Measurements from ENCODE around the gene KIF26B.
"Not testable (repeated sequence)": the region's sequence is repeated elsewhere in the genome, so short reads cannot be mapped to it uniquely, and the experiment has no call there.

KIF26B gene

DNA sequence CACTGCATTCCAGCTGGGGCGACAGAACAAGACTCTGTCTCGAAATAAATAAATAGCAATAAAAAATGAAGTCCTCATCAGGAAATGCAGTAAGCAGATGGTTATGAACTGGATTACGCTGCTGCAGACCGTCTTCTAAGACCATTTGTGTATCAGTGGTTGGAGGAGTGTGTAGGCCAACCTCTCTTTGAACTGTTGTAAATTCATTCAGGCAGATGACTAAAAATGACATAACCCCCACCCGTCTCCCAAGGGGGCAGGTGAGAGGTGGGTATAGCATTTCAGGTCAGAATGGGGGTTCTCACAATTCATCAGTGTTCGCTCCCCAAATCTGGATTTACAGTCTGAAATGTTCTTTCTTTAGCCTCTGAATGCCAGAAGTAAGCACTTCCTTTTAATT, 177.3 kb downstream of the KIF26B start:
- Histone ChIP-seq H3K4me2 (ENCODE audit: low read depth, low read length, poor library complexity, severe bottlenecking) (no peak overlapping the region), H3K9ac (ENCODE audit: low read length) (no peak overlapping the region), H3F3A (ENCODE audit: insufficient read depth) (no peaks in the 10 kb centered on the region), H4K20me1 (ENCODE audit: low read depth, low read length) (no peaks in the 10 kb centered on the region), H3K27me3 (ENCODE audit: low read length) (no peaks in the 10 kb centered on the region), H3K9me3 (ENCODE audit: insufficient read depth, low read length) (no peaks in the 10 kb centered on the region), H3K4me3 (ENCODE audit: insufficient read depth, low read length, poor library complexity, severe bottlenecking) (no peak overlapping the region), H3K9me2 (replicated peaks; ENCODE audit: insufficient read depth, low read length) (no peaks in the 10 kb centered on the region), H3K27ac (ENCODE audit: low read depth, low read length) (no peak overlapping the region), H2AFZ (ENCODE audit: low read depth, low read length, severe bottlenecking) (no peak overlapping the region), H3K36me3 (ENCODE audit: low read length) (no peaks in the 10 kb centered on the region), H3K79me2 (ENCODE audit: insufficient read depth, low read length) (no peaks in the 10 kb centered on the region)
- TF ChIP-seq, protein P1, sequence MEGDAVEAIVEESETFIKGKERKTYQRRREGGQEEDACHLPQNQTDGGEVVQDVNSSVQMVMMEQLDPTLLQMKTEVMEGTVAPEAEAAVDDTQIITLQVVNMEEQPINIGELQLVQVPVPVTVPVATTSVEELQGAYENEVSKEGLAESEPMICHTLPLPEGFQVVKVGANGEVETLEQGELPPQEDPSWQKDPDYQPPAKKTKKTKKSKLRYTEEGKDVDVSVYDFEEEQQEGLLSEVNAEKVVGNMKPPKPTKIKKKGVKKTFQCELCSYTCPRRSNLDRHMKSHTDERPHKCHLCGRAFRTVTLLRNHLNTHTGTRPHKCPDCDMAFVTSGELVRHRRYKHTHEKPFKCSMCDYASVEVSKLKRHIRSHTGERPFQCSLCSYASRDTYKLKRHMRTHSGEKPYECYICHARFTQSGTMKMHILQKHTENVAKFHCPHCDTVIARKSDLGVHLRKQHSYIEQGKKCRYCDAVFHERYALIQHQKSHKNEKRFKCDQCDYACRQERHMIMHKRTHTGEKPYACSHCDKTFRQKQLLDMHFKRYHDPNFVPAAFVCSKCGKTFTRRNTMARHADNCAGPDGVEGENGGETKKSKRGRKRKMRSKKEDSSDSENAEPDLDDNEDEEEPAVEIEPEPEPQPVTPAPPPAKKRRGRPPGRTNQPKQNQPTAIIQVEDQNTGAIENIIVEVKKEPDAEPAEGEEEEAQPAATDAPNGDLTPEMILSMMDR (IDR thresholded peaks at IDR 0.05; ENCODE audit: insufficient read depth, low read length, poor library complexity, severe bottlenecking), result no peak
- no peak for TF ChIP-seq EZH2phosphoT487 (conservative IDR thresholded peaks at IDR 0.05; ENCODE audit: low read length)

DNA sequence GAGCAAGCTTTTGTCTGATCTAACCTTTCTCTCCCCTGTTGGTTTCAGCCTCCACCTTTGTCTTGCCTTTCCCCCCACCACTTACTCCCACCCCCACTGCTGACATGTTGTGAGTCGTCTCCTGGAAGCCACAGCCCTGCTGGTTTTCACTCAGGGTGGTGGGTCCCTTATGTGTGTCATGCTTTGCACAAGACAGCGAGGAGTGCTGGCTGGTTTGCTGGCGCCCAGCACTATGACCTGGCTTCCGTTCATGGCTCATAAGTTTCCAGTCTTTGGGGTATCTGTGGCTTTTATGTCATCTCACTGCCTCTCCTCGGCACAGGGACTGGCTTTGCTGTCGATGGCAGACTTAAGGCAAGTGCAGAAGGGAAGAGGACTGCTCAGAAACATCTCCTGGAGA, 177.7 kb downstream of the KIF26B start:
- Histone ChIP-seq H3K36me3 (ENCODE audit: low read length) (no peaks in the 10 kb centered on the region), H3F3A (ENCODE audit: insufficient read depth) (no peaks in the 10 kb centered on the region), H4K20me1 (ENCODE audit: low read depth, low read length) (no peaks in the 10 kb centered on the region), H3K9me3 (ENCODE audit: insufficient read depth, low read length) (no peaks in the 10 kb centered on the region), H3K27me3 (ENCODE audit: low read length) (no peaks in the 10 kb centered on the region), H3K4me2 (ENCODE audit: low read depth, low read length, poor library complexity, severe bottlenecking) (no peak overlapping the region), H3K27ac (ENCODE audit: low read depth, low read length) (no peak overlapping the region), H3K9me2 (replicated peaks; ENCODE audit: insufficient read depth, low read length) (no peaks in the 10 kb centered on the region), H3K4me3 (ENCODE audit: insufficient read depth, low read length, poor library complexity, severe bottlenecking) (no peak overlapping the region), H3K9ac (ENCODE audit: low read length) (no peak overlapping the region), H3K79me2 (ENCODE audit: insufficient read depth, low read length) (no peaks in the 10 kb centered on the region), H2AFZ (ENCODE audit: low read depth, low read length, severe bottlenecking) (no peak overlapping the region)
- no peak for TF ChIP-seq EZH2phosphoT487 (conservative IDR thresholded peaks at IDR 0.05; ENCODE audit: low read length)

DNA sequence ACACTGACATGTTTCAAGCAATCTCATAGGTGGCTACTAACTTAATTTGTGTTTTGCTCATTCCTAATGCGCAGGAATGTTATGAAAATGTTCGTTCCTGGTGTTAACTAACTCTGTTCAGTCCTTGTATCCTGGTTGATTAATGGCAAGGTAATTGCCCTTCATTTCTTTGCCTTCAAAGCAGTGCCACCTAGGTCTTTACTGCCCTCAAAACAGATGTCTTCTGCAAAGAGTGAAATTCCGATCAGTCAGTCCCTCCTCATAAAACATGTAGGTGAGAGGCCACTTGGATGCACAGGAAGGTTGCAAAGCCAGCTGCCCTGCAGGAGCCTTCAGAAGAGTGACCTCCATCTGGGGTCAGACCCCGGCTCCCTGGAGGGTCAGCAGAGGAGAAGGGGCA, 179.4 kb downstream of the KIF26B start:
- H3K4me2 ChIP-seq (ENCODE audit: low read depth, low read length, poor library complexity, severe bottlenecking), result no peak overlapping the region
- H3K79me2 ChIP-seq (ENCODE audit: insufficient read depth, low read length), result no peaks in the 10 kb centered on the region

DNA sequence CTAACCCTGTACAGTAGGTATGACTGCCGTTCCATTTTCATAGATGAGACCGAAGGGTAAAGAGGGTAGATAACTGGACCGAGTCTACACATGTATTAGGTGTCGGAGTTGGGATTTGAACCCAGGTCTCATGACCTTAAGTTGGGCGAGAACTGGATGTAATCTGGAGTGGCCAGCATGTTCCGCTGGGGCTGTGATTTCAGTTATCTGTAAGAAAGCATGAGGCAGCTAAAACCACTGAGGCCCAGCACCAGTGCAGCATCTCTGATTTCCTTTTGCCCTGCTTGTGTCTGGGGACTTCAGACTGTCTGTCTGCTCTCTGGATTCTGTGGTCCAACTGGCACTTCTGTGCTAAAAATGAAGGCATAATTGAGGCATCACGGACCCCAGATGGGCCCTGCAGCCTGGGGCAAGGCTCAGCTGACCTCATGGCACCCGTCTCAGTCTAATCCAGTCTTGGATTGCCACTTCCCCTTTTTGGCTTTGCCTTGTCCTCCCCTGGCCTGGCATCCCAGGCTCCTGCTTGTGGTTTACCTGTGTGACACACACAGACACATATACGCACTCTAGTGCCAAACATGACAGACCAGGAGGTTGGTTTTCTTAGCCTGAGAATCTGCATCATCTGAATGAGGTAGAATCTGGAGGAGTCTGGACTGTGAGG, 180.2 kb downstream of the KIF26B start:
- Histone ChIP-seq H3K4me3 (ENCODE audit: insufficient read depth, low read length, poor library complexity, severe bottlenecking) (no peak overlapping the region), H3K79me2 (ENCODE audit: insufficient read depth, low read length) (no peaks in the 10 kb centered on the region), H3K9me3 (ENCODE audit: insufficient read depth, low read length) (no peaks in the 10 kb centered on the region), H3K27me3 (ENCODE audit: low read length) (no peaks in the 10 kb centered on the region), H3K36me3 (ENCODE audit: low read length) (no peaks in the 10 kb centered on the region), H4K20me1 (ENCODE audit: low read depth, low read length) (no peaks in the 10 kb centered on the region), H3K9me2 (replicated peaks; ENCODE audit: insufficient read depth, low read length) (no peaks in the 10 kb centered on the region), H3F3A (ENCODE audit: insufficient read depth) (no peaks in the 10 kb centered on the region), H3K9ac (ENCODE audit: low read length) (no peak overlapping the region), H3K27ac (ENCODE audit: low read depth, low read length) (no peak overlapping the region), H2AFZ (ENCODE audit: low read depth, low read length, severe bottlenecking) (no peak overlapping the region), H3K4me2 (ENCODE audit: low read depth, low read length, poor library complexity, severe bottlenecking) (no peak overlapping the region)
- no peak for TF ChIP-seq EZH2phosphoT487 (conservative IDR thresholded peaks at IDR 0.05; ENCODE audit: low read length)
- TF ChIP-seq, protein P1 (IDR thresholded peaks at IDR 0.05; ENCODE audit: insufficient read depth, low read length, poor library complexity, severe bottlenecking), result no peak

More for the DNA sequence above, 179.4 kb downstream of the KIF26B start:
- H4K20me1 ChIP-seq (ENCODE audit: low read depth, low read length), result no peaks in the 10 kb centered on the region
- H3K9me3 ChIP-seq (ENCODE audit: insufficient read depth, low read length), result no peaks in the 10 kb centered on the region
- no peaks in the 10 kb centered on the region for H3K9me2 ChIP-seq (replicated peaks; ENCODE audit: insufficient read depth, low read length)
- no peaks in the 10 kb centered on the region for H3K27me3 ChIP-seq (ENCODE audit: low read length)
- no peak overlapping the region for H3K4me3 ChIP-seq (ENCODE audit: insufficient read depth, low read length, poor library complexity, severe bottlenecking)
- TF ChIP-seq, protein P1 (IDR thresholded peaks at IDR 0.05; ENCODE audit: insufficient read depth, low read length, poor library complexity, severe bottlenecking), result no peak
- TF ChIP-seq EZH2phosphoT487 (conservative IDR thresholded peaks at IDR 0.05; ENCODE audit: low read length), result no peak
- no peak overlapping the region for H3K9ac ChIP-seq (ENCODE audit: low read length)
- H2AFZ ChIP-seq (ENCODE audit: low read depth, low read length, severe bottlenecking), result no peak overlapping the region
- no peaks in the 10 kb centered on the region for H3K36me3 ChIP-seq (ENCODE audit: low read length)
- H3F3A ChIP-seq (ENCODE audit: insufficient read depth), result no peaks in the 10 kb centered on the region
- no peak overlapping the region for H3K27ac ChIP-seq (ENCODE audit: low read depth, low read length)

DNA sequence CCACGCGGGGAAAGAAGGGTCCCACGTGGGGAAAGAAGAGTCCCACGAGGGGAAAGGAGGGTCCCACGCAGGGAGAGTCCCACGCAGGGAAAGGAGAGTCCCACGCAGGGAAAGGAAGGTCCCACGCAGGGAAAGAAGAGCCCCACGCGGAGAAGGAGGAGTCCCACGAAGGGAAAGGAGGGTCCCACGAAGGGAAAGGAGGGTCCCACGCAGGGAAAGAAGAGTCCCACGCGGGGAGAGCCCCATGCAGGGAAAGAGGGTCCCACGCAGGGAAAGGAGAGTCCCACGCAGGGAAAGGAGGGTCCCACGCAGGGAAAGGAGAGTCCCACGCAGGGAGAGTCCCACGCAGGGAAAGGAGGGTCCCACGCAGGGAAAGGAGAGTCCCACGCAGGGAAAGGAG, 180.9 kb downstream of the KIF26B start:
- not testable (repeated sequence) for H3K9me3 ChIP-seq (ENCODE audit: insufficient read depth, low read length); H3K4me2 ChIP-seq (ENCODE audit: low read depth, low read length, poor library complexity, severe bottlenecking); H3K9me2 ChIP-seq (replicated peaks; ENCODE audit: insufficient read depth, low read length); H4K20me1 ChIP-seq (ENCODE audit: low read depth, low read length); H3K9ac ChIP-seq (ENCODE audit: low read length); H3K27ac ChIP-seq (ENCODE audit: low read depth, low read length); H3K4me3 ChIP-seq (ENCODE audit: insufficient read depth, low read length, poor library complexity, severe bottlenecking); H3K79me2 ChIP-seq (ENCODE audit: insufficient read depth, low read length); H2AFZ ChIP-seq (ENCODE audit: low read depth, low read length, severe bottlenecking); H3F3A ChIP-seq (ENCODE audit: insufficient read depth); H3K27me3 ChIP-seq (ENCODE audit: low read length); H3K36me3 ChIP-seq (ENCODE audit: low read length)

All from SU-DHL-6 (cell line).